HepG2 (cell line): ENCODE measurements around the gene GNRH2. TPM values are rescaled to one million over a fixed set of nuclear protein-coding genes. Genes with fewer than 3 reads are reported as not detected.

Source experiments
- CBFB ChIP-seq: sonication (generic); formaldehyde crosslinking; IDR thresholded peaks from 2 replicates; pipeline ENCODE4 v1.4.0; 2020; ENCODE audit warnings: missing genetic modification reagents
- CBX5 ChIP-seq: sonication (generic); formaldehyde crosslinking; IDR thresholded peaks from 2 replicates; pipeline ENCODE4 v1.4.0; 2020; ENCODE audit warnings: missing genetic modification reagents, borderline replicate concordance
- GLMP ChIP-seq: sonication (generic); formaldehyde crosslinking; IDR thresholded peaks from 2 replicates; pipeline ENCODE4 v1.9.0; 2021; ENCODE audit warnings: missing genetic modification reagents, mild to moderate bottlenecking, borderline replicate concordance
- KLF16 ChIP-seq, 2 experiments: sonication (generic) in 1 of 2; formaldehyde crosslinking in 1 of 2; IDR thresholded peaks; 2 replicates each; pipeline versions ENCODE4 v1.6.1 to v1.8.0; 2016 to 2023; ENCODE audit warnings: missing genetic modification reagents in 2 of 2, missing compliant biosample characterization in 1 of 2
- KLF9 ChIP-seq: IDR thresholded peaks from 2 replicates; pipeline ENCODE4 v1.6.1; 2016; ENCODE audit warnings: low read depth
- MTF2 ChIP-seq: sonication (generic); formaldehyde crosslinking; IDR thresholded peaks from 2 replicates; pipeline ENCODE4 v1.5.0; 2020; ENCODE audit warnings: missing genetic modification reagents, borderline replicate concordance
- PHF21A ChIP-seq: sonication (generic); formaldehyde crosslinking; IDR thresholded peaks from 2 replicates; pipeline ENCODE4 v1.5.0; 2020; ENCODE audit warnings: mild to moderate bottlenecking, missing genetic modification reagents
- SOX6 ChIP-seq, 2 experiments: fragments of 450-650 bp in 1 of 2; sonication (generic) in 1 of 2; formaldehyde crosslinking in 1 of 2; IDR thresholded peaks; 2 replicates each; pipeline versions ENCODE4 v1.4.0 to v1.6.1; 2017 to 2020; ENCODE audit warnings: antibody characterized with exemption in 1 of 2, mild to moderate bottlenecking in 1 of 2, missing genetic modification reagents in 1 of 2
- TFDP2 ChIP-seq: sonication (generic); formaldehyde crosslinking; IDR thresholded peaks from 2 replicates; pipeline ENCODE4 v1.4.0; 2020; ENCODE audit warnings: missing genetic modification reagents
- THAP9 ChIP-seq: sonication (generic); formaldehyde crosslinking; IDR thresholded peaks from 2 replicates; pipeline ENCODE4; 2020; ENCODE audit warnings: missing genetic modification reagents, mild to moderate bottlenecking, borderline replicate concordance
- ZBTB21 ChIP-seq: sonication (generic); formaldehyde crosslinking; IDR thresholded peaks from 2 replicates; pipeline ENCODE4 v1.4.0; 2020; ENCODE audit warnings: missing genetic modification reagents
- ZNF615 ChIP-seq: sonication (generic); formaldehyde crosslinking; IDR thresholded peaks from 2 replicates; pipeline ENCODE4 v1.5.0; 2020; ENCODE audit warnings: mild to moderate bottlenecking, missing genetic modification reagents, borderline replicate concordance
- ZNF670 ChIP-seq: sonication (generic); formaldehyde crosslinking; IDR thresholded peaks from 2 replicates; pipeline ENCODE4 v1.8.0; 2022; ENCODE audit warnings: mild to moderate bottlenecking, missing genetic modification reagents, borderline replicate concordance
- polyA plus RNA-seq, 8 experiments: library from polyadenylated mRNA; depleted of rRNA in 3 of 8; stranded (reverse) in 7 of 8; unstranded in 1 of 8; fragments of >200 nt; fragmentation: Illumina TruSeq in 4 of 8; extraction: Trizol in 4 of 8; gene quantifications; 2 replicates each; pipeline versions ENCODE4 v1.2.1 to v1.2.3, GENCODE V29; 2011 to 2016; ENCODE audit warnings: low read depth in 4 of 8, missing spikeins in 1 of 8, mixed read lengths in 1 of 8; ENCODE audit not compliant: insufficient read depth in 1 of 8
- total RNA-seq, 5 experiments: library from RNA; depleted of rRNA; stranded (reverse); fragments of >200 nt; fragmentation: Illumina TruSeq; extraction: Trizol; gene quantifications; 2 replicates each; pipeline ENCODE4 v1.2.3, GENCODE V29; 2016; ENCODE audit warnings: low read depth in 1 of 5
- TF ChIP-seq, protein P1 (sequence below): sonication (generic); formaldehyde crosslinking; IDR thresholded peaks from 2 replicates; pipeline ENCODE4 v1.5.0; 2020; ENCODE audit warnings: missing genetic modification reagents
- TF ChIP-seq, protein P2 (sequence below): sonication (generic); formaldehyde crosslinking; IDR thresholded peaks from 2 replicates; pipeline ENCODE4 v1.8.0; 2022; ENCODE audit warnings: low read depth, missing genetic modification reagents
- TF ChIP-seq, protein P3 (sequence below): sonication (generic); formaldehyde crosslinking; IDR thresholded peaks from 2 replicates; pipeline ENCODE4 v1.9.0; 2021; ENCODE audit warnings: missing genetic modification reagents, mild to moderate bottlenecking, borderline replicate concordance

GNRH2 gene
- total and polyA plus RNA-seq, 2 of the 13 experiments (the other 11 are each of a cell fraction or from before 2014, with no cell fraction given), result 0.28 TPM; not detected in 1

DNA sequence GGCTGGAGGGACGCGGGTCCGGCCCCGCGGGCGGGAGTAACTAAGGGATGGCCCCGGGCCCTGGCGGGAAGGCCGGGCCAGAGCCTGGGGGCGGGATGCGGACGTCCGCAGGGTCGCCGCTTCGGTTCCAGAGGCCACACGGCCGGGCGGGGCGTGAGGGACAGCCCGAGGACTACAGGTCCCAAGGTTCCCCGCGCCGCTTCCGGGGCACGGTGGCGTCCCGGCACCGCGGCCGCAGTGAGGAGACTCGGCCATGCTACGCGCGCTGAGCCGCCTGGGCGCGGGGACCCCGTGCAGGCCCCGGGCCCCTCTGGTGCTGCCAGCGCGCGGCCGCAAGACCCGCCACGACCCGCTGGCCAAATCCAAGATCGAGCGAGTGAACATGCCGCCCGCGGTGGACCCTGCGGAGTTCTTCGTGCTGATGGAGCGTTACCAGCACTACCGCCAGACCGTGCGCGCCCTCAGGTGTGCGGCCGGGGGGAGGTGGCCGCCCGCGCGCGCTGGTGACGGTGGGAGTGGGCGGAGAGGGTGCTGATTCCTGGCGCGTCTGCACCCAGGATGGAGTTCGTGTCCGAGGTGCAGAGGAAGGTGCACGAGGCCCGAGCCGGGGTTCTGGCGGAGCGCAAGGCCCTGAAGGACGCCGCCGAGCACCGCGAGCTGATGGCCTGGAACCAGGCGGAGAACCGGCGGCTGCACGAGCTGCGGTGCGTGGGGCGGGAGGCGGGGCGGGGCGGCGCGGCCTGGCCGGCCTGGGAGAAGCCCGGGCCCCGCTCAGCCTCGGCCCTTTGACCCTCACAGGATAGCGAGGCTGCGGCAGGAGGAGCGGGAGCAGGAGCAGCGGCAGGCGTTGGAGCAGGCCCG lies 2.6 kb downstream of the GNRH2 start, which contains the start of gene MRPS26 (continued):
- TF ChIP-seq GLMP (0 out of 2 replicates have a peak, but pooled peaks have one; percentile 76), CBFB (CRISPR knock-in tag) (peak; percentile 56; the same call in 1 of the 2 replicates), KLF9 (CRISPR knock-in tag) (0 out of 2 replicates have a peak, but pooled peaks have one; percentile 74), TFDP2 (CRISPR knock-in tag) (peak; percentile 83), KLF16 (CRISPR knock-in tag; IDR thresholded peaks at IDR 0.05) (peak in 1 of 2 experiments; percentile 95; a peak in 2 of 4 replicates), SOX6 (IDR thresholded peaks at IDR 0.05) (no peak), SOX6 (CRISPR knock-in tag; IDR thresholded peaks at IDR 0.05) (peak; percentile 52), ZNF615 (CRISPR knock-in tag) (no peak; the same call in 1 of the 2 replicates), MTF2 (peak; percentile 97), THAP9 (CRISPR knock-in tag) (peak; percentile 69; the same call in 1 of the 2 replicates), CBX5 (no peak), ZNF670 (CRISPR knock-in tag) (peak; percentile 98; the same call in 1 of the 2 replicates), PHF21A (CRISPR knock-in tag) (peak; percentile 85), ZBTB21 (CRISPR knock-in tag) (no peak)
- TF ChIP-seq, protein P1, sequence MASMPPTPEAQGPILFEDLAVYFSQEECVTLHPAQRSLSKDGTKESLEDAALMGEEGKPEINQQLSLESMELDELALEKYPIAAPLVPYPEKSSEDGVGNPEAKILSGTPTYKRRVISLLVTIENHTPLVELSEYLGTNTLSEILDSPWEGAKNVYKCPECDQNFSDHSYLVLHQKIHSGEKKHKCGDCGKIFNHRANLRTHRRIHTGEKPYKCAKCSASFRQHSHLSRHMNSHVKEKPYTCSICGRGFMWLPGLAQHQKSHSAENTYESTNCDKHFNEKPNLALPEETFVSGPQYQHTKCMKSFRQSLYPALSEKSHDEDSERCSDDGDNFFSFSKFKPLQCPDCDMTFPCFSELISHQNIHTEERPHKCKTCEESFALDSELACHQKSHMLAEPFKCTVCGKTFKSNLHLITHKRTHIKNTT (CRISPR knock-in tag), result 0 out of 2 replicates have a peak, but pooled peaks have one; percentile 97
- TF ChIP-seq, protein P2, sequence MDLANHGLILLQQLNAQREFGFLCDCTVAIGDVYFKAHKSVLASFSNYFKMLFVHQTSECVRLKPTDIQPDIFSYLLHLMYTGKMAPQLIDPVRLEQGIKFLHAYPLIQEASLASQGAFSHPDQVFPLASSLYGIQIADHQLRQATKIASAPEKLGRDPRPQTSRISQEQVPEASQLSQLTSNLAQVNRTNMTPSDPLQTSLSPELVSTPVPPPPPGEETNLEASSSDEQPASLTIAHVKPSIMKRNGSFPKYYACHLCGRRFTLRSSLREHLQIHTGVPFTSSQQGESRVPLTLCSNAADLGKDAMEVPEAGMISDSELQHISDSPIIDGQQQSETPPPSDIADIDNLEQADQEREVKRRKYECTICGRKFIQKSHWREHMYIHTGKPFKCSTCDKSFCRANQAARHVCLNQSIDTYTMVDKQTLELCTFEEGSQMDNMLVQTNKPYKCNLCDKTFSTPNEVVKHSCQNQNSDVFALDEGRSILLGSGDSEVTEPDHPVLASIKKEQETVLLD (CRISPR knock-in tag), result peak; percentile 87
- TF ChIP-seq, protein P3, sequence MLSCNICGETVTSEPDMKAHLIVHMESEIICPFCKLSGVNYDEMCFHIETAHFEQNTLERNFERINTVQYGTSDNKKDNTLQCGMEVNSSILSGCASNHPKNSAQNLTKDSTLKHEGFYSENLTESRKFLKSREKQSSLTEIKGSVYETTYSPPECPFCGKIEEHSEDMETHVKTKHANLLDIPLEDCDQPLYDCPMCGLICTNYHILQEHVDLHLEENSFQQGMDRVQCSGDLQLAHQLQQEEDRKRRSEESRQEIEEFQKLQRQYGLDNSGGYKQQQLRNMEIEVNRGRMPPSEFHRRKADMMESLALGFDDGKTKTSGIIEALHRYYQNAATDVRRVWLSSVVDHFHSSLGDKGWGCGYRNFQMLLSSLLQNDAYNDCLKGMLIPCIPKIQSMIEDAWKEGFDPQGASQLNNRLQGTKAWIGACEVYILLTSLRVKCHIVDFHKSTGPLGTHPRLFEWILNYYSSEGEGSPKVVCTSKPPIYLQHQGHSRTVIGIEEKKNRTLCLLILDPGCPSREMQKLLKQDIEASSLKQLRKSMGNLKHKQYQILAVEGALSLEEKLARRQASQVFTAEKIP, result no peak
